NCI-H345 treated with DMSO at 0.1 percent for 48 hours (cell line): ENCODE results near the gene KLHL14.

Source experiments
- DNase-seq: peaks from one replicate; lab custom pipeline; 2025; ENCODE audit not compliant: unreplicated experiment; lab: John Stamatoyannopoulos, UW

KLHL14 gene

DNA sequence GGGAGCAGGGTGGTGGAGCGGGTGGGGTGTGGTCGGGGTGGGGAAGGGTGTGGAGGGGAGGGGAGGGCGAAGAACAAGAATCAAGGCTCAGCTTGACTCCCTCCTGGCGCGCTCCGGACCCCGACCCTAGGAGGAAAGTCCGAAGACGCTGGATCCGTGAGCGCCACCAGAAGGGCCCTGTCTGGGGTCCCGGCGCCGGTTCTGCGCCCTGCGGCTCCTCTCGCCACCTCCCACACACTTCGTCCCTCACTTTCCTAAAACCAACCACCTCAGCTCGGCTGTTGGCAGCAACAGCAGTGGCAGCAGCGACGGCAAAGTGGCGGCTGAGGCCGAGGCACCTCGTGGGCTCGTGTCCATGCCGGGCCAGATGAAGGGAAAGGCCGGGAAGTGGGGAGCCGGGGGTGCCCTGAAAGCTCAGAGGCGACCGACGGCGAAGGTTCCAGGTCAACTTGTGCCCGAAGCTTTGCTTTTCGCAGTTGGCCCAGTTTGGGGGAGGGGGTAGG is 2.1 kb downstream of the KLHL14 start:
- no peak for DNase-seq

DNA sequence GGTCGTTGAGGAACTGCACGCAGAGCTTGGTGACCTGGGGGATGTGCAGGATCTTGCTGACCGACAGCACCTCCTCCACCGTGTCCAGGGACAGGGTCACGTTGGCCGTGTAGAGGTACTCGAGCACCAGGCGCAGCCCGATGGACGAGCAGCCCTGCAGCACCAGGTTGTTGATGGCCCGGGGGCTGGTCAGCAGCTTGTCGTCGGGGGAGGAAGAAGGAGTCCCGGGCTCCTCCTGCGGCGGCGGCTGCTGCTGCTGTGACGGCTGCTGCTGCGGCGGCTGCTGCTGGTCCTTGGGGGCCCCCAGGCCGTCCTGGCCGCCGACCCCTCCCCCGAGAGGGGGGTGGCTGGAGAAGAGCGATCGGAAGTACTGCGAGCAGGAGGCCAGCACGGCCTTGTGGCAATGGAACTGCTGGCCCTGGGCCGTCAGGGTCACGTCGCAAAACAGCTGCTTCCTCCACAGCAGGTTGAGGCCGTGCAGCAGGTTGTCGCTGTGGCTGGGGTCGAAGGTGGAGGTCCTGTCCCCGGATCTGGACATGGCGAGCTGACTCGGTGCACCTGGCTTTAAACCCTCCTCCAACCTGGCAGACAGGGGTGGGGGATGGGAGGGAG is 2.7 kb downstream of the KLHL14 start:
- no peak for DNase-seq

DNA sequence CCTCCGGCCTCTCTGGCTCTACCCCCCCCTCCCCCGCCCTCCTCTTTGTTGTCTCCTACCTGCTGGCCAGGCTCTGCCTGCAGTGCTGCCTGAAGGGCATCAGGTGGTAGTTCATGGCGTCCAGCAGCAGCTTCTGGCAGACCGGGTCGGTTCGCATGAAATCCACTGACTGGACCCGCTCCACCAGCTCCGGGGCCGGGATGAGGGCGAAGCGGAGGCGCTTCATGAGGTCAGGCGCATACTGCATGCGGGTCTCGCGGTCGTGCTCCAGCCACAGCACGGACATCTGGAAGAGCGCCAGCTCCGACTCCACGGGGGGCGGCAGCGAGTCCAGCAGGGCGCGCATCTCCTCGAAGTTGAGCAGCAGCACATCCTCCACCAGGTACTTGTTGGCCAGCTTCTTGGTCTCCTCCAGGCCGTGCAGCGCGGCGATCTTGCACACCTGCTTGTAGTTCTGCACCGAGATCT is 3.2 kb downstream of the KLHL14 start:
- peak; percentile 41 for DNase-seq

DNA sequence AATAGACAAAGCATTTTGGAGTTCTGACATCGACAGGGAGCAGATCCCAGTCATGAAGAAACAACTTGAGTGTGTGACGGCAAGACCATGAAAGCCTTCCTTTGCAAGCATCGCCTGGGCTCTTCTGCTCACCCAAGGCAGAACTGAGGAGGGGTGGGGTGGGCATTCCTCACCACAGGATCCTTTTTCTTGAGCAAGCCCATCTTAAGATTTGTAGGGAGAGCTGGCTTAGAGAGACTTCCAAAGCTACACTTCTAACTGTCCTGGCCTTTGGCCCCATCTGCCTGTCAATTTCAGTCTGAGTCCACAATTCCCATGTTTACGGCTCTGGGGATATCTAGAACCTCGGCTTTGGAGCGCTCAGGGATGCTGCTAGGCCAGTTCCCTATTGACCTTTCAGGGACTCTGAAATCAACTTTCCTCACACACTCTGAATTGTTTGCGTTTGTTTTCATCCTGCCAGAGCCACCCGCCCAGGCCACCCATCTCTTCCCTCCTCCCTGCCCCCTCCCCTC is 3.7 kb downstream of the KLHL14 start:
- DNase-seq = peak; percentile 58

DNA sequence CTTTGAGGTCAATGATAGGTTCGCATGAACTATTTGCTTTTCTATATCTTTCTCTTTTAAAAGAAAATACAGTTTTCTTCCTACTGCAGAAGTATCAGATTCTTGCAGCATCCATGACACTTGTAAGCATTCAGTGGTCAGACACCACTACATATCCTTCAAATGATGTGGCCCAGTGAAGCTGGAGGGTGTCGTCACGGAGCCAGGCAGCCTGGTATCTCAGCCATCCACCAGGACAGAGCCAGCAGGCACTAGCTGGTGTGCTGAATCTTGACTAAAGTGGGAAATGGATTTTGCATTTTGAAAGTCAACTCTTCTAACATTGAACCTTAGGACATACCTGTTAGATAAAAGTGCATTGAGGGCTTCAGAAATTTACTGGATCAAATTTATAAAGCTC is 5.4 kb downstream of the KLHL14 start:
- DNase-seq = no peak

DNA sequence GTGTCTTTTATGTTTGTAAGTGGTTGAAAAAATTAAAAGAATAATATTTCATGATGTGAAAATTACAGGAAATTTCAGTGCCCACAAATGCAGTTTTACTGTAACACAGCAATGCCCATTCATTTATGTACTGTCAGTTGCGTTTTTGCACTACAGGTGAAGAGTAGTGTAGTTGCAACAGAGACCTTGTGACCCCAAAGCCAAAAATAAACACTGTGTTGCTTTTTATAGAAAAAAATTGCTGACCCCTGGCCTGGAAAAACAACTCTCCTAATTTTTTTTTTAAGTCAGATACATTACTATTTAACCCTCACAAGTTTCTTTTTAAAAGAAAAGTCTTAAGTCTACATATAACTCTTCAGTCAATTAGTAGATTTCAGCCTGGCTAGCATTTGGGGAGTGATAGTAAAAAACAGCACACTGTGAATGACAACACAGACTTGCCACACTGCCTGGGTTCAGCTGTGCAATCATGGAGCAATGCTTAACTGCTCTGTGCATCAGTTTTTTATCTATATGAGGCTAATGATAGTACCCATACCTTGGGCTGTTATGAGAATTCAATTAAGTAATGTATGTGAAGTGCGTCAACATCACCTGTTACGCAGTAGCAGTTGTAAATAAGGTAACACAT is 8.1 kb downstream of the KLHL14 start:
- no peak for DNase-seq

DNA sequence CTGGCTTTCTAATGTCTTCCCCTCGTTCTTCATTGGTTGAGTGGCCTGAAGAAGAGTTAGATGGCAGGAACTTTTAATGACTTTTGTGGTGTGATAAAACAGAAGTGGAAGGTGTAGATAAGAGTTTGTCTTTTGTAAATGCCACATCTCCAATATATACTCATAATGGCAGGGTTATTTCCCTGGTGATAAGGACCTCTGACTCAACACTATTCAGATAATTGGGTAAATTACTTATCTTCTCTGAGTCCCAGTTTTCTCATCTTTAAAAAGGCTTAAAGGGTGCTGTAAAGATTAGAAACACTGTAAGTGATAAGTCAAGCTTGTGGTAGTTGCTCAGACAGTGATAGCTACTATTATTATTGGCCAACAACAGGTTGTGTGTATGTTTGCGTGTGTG is 9.5 kb downstream of the KLHL14 start:
- no peak for DNase-seq

DNA sequence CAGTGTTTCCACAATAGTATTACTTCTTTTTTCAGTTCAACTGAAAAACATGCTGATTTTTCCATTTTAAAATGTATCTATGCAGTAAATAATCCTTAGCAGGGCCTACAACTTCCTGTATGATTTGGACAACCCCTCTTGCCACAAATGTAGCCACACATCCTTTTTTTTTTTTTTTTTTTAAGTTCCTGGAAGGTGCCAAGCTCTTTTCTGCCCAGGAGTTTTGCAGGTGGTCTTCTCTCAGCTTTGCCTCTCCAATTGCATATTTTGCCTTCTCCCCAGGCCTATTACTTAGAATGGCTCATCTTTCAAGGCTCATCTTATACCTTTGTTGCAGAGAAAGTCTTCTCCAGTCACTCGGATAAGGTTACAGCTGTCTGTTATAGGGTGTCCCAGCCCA is 11.6 kb downstream of the KLHL14 start:
- no peak for DNase-seq

DNA sequence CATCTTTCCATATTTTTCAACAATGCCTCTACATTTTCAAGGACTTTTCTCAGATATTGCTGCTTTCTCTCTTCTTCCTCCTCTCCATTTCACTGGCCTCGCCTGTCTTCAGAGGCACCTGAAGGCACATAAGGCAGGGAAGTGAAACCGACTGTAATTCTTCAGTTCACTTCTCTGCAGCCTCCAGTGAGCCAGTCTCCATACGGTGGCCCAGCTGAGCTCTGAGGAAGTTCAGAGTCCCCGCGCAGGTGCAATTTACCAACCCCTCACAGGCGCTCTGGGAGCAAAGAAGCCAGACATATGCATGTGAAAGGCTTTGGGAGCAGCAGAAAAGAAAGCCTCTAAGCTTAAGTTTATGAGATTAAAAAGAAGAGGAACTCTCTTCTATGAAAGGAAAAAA is 12.4 kb downstream of the KLHL14 start:
- DNase-seq = no peak

DNA sequence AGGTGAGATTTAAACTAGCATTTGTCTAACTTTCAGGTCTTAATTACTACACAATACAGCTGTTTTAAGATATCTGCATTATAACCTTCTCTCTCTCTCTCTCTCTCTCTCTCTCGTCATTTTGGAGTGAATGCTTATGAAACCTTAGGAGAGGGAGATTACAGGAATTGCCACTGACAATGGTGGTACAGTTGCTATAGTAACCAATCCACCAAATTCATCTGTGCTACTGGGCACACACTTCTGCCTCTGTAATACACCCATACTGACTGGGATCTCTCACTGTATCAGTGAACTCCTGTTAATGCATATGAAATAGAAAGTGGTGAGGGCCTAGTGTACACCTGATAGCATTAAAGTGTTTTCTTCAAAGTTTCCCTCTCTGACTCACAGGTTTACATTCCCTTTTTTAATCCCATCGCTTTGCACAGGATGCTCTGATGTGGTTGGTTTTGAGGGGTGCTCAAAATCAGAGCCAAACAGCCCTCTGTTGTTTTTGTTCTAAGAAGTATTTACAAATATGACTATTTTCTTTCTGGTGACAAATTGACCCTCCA is 13.1 kb downstream of the KLHL14 start:
- DNase-seq = no peak

DNA sequence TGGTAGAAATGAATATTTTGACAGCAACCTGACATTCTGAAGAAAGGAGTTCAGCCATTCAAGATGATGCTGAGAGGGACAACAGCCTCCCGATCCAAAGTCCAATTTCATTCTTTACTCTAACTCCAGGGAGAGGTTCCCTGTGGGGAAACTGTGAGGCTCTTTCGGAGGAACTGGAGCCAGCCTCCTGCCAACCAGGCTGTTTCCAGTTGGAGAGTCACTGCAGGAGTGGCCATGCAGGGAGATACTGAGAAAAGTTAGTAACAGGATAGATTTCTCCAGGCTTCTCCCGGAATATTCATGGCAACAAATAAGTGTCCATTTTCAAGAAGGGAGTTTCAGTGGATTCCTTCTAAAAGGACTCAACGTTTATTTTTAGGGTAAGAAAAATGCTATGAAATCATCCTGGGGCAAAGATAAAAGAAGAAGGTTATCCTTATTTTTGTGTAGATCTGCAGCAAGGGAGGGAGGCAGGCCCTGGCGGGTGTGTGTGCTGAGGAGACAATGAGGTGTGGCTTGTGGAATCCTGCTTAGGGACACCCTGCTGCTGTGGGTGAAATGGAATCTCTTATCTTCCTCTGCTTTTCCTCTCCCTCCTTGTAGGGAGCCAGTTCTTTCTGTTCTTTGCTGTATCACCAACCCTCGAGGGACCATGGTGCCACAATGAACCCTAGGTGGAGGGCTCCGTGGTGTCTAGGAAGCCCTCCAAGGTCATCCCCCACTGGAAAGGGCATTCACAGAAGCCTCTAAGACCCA is 18.1 kb downstream of the KLHL14 start:
- DNase-seq = no peak

DNA sequence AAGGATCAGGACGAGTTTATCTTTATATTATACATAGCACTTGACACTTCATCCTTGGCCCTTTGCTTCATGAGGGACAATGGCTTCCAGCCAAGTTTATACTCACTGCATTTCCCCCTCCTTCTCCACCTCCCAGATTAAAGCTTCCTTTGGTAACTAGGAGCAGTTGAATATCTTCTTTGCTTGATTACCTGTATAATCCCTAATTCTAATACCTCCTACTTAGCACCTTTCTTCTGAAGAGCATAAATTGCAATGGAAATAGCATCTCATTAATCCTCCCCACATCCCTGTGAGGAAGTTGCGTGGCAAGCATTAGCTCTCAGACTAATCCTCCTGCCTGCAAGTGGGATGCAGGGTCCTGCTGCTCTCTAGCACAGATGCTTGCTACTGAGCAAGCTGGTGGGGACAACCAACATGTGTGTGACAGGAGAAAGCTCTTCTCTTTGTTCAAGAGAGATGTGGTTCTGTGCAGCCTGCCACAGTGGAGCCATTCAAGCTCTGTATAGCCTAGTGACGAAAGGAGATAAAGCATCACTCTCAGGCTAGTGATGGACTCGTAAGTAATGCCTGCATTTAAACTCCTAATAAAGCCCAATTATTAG is 19.1 kb downstream of the KLHL14 start:
- no peak for DNase-seq

DNA sequence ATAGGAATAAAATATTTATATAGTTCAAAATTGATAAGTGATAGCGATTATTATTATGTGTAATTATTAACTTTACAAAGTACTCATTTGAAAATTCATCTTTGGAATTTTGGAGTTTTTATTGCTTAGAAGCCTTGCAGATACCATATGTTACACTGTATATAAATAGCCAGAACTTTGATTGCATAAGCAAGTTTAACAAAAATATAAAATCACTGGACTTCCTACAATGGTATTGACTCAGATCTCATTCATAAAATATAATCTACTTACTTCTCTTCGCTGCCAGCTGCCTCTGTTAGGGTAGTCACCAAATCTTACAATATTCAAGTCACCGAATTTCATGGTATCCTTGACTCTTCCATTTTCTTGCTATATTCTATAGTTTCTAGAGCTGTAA is 22.5 kb downstream of the KLHL14 start:
- DNase-seq = no peak

DNA sequence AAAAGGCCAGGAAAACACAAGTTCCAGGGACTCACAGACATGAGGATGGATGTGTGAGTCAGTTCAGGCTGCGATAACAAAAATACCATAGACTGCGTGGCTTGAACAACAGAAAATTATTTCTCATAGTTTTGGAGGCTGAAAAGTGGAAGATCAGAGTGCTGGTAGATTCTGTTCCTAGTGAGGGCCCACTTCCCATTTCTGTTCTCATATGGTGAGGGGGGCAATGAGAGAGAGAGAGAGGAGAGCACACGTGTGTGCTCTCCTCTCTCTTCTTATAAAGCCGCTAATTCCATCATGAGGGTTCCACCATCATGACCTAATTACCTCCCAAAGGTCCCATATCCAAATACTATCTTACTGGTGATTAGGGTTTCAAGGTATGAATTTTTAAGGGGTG is 23.0 kb downstream of the KLHL14 start:
- DNase-seq = no peak

DNA sequence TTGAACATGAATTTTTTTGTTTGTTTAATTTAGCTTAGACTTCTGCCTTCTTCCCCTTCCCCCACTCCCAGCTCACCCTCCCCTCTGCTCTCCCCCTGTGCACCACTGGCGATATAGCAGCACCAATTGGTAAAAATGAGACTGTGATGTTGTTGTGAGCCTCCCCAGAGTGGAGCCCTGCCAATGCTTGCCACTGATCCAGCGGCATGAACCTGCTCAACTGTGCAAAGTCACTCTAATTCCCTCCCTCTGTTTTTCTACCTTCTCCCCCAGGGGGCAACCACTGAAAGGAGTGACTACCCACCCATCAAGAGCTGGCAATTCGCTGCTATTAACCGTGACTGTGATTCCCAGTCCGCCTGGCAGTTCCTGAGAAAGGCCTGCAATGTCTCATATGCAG is 30.2 kb downstream of the KLHL14 start:
- DNase-seq = no peak

DNA sequence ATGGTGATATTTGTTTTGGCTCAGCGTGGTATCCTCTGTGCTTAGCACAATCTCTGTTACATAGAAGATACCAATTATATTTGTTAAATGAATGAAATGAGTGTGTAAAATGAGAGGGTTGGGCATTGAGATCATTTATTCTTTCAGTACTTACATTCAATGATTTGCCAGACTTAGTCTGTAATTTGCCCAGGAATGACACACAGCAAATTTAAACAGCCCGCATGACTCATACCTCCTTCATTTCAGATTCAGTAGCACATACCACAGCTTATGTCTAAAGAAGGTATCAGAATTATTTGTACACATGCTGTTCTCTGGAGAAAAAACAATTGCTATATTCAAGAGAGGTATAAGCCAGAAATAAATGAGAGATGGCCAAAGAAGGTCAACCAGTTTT is 37.0 kb downstream of the KLHL14 start:
- DNase-seq = no peak

DNA sequence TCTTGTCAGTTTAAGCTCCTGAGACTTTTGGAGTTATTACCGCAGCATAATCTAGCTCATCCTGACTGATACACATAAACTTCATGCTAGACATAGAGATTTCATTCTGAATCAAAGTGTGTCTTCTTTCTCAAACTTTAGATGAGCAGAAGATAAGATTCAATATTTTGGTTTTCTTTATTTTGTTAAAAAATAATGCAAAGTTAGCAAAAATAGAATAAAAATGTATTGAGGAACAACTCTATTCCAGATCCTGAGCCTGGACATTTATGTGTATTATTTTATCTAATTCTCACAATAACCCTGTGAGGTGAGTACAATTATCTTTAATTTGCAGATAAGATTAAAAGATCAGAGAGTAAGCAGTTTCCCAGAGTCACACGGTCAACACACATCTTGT is 38.4 kb downstream of the KLHL14 start:
- DNase-seq = no peak

DNA sequence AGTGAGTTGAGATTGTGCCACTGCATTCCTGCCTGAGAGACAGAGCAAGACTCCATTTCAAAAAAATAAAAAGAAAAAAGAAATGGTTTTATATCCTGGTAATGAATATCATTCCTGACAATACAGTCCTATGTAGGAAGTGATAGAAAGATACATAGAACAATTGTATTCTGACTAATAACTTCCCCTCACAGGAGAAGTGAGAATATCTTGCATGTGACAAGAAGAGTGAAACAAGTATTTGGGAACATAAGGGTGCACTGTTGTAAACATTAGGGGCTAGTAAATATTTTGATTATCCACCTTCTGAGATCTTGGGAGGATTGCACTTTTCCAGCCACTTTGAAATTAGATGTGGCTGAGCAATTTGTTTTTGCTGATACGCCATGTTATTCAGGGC is 40.7 kb downstream of the KLHL14 start:
- no peak for DNase-seq

DNA sequence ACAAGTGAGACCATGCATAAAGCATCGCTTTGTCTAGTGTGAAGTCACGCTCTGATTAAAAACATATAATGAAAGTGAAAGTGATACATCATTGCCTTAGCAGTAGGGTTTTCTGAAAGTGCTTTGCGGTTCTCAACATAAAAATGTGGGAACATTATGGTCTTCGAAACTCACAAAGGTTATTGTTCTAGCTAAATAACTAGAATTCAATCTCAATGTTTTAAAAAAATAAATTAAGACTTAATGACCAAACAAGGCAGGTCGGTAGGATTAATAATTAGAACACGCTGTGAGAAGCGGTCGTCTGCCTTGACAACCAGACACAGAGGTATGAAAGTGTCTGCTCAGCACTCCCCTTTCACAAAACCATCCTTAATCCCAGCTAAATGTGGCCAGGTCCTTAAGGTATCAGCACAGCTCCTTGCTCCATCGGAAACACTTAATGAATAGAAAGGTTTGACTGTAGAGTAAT is 42.2 kb downstream of the KLHL14 start:
- peak; percentile 69 for DNase-seq

DNA sequence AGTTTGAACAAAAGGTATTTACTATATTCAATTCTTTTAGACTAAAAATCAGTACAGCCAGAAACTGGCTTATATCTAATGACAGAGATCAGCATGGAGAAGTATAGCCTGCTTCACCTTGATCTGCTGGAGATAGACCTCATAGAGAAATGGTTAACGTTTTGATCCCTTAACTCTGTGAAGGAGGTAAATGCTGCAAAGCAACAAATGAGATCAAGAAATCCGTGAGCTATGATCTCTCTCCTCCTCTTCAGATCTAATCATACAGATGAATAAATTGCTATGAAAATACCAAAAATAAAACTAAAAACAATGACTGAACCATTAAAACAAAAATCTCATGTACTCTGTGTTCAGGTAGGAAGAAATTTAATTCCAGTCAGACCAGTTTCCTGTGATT is 42.8 kb downstream of the KLHL14 start:
- DNase-seq = no peak

DNA sequence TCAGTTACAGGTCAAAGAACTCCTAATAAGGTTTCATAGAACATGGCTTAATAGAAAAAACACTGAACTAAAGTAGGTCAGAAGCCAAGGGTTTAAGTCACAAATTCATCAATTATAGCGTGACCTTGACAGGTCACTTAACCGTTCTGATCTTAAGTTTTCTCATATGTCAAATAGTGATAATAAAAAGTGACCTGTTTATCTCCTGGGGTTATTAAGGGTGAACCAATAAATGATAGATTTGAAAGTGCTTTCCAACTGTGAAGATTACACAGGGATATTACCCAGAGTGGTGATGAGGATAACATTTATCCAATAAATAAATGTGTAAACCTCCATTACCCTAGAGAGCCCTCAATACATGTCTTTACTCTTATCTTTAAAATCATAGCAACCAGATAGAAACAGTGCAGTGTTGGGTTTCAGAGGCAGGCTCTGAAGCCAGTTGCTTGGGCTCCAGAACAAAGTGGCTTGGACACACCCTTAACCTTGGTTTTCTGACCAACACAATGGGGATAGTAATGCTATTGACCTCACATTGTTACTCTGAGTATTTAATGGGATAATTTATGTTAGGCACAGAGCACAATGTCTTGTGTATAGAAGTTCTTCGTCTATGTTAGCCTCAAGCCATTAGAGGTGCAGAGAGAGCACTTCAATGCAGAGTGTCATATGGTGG is 48.6 kb downstream of the KLHL14 start:
- DNase-seq = no peak
